Astrocyte (in vitro differentiated cells and primary cell): Measurements from ENCODE around the gene RAPGEF3. TPM values are rescaled to one million over a fixed set of nuclear protein-coding genes. Genes with fewer than 3 reads are reported as not detected.

ENCODE experiments used
- DNase-seq: peaks from one replicate; pipeline ENCODE4 v3.0.0-alpha.2; 2010; ENCODE audit warnings: low read depth
- FAIRE-seq: peaks from 2 replicates; lab custom pipeline; 2011; peaks lifted over from hg19 to GRCh38; lab: Jason Lieb, UNC
- H2AFZ ChIP-seq: 2 replicates; pipeline ENCODE4 v1.6.0; 2012; ENCODE audit warnings: low read depth, low read length, inconsistent platforms
- H3K27ac ChIP-seq: 2 replicates; pipeline ENCODE4 v1.5.1; 2011; ENCODE audit warnings: low read depth, low read length, inconsistent platforms
- H3K27me3 ChIP-seq: 2 replicates; pipeline ENCODE4 v1.6.0; 2011; ENCODE audit warnings: low read length, inconsistent platforms; ENCODE audit not compliant: insufficient read depth
- H3K36me3 ChIP-seq: 2 replicates; pipeline ENCODE4 v1.5.1; 2011; ENCODE audit warnings: low read length, inconsistent platforms; ENCODE audit not compliant: insufficient read depth
- H3K4me1 ChIP-seq: 2 replicates; pipeline ENCODE4 v1.5.1; 2011; ENCODE audit warnings: low read length, inconsistent platforms; ENCODE audit not compliant: insufficient read depth
- H3K4me2 ChIP-seq: 2 replicates; pipeline ENCODE4 v1.6.0; 2012; ENCODE audit warnings: low read length, inconsistent platforms
- H3K4me3 ChIP-seq: 2 replicates; pipeline ENCODE4 v1.5.1; 2011; ENCODE audit warnings: low read depth, mild to moderate bottlenecking, low read length, inconsistent platforms; ENCODE audit not compliant: insufficient read depth
- H3K79me2 ChIP-seq: 2 replicates; pipeline ENCODE4 v1.6.0; 2012; ENCODE audit warnings: mild to moderate bottlenecking, low read length, inconsistent platforms; ENCODE audit not compliant: insufficient read depth
- H3K9ac ChIP-seq: 2 replicates; pipeline ENCODE4 v1.6.0; 2012; ENCODE audit warnings: mild to moderate bottlenecking, low read length, inconsistent platforms
- H3K9me3 ChIP-seq: 2 replicates; pipeline ENCODE4 v1.5.1; 2012; ENCODE audit warnings: low read depth, mild to moderate bottlenecking, low read length, inconsistent platforms; ENCODE audit not compliant: insufficient read depth
- H4K20me1 ChIP-seq: 2 replicates; pipeline ENCODE4 v1.6.0; 2012; ENCODE audit warnings: low read length, inconsistent platforms; ENCODE audit not compliant: insufficient read depth
- H3K27ac Mint-ChIP-seq: one replicate; pipeline ENCODE4 v1.8.0; 2021; ENCODE audit warnings: mild to moderate bottlenecking, mixed read lengths; ENCODE audit not compliant: unreplicated experiment
- H3K27me3 Mint-ChIP-seq: one replicate; pipeline ENCODE4 v1.8.0; 2021; ENCODE audit warnings: low read depth, mixed read lengths; ENCODE audit not compliant: unreplicated experiment
- H3K36me3 Mint-ChIP-seq: one replicate; pipeline ENCODE4 v1.8.0; 2021; ENCODE audit warnings: low read depth, mixed read lengths; ENCODE audit not compliant: unreplicated experiment
- H3K4me1 Mint-ChIP-seq: one replicate; pipeline ENCODE4 v1.8.0; 2021; ENCODE audit warnings: low read depth, mixed read lengths; ENCODE audit not compliant: unreplicated experiment
- H3K4me3 Mint-ChIP-seq: one replicate; pipeline ENCODE4 v1.8.0; 2021; ENCODE audit warnings: mild to moderate bottlenecking, moderate library complexity, mixed read lengths; ENCODE audit not compliant: unreplicated experiment
- H3K9me3 Mint-ChIP-seq: one replicate; pipeline ENCODE4 v1.8.0; 2021; ENCODE audit warnings: mild to moderate bottlenecking, mixed read lengths; ENCODE audit not compliant: unreplicated experiment
- EZH2 ChIP-seq: IDR thresholded peaks from 2 replicates; pipeline ENCODE4 v1.6.1; 2012; ENCODE audit warnings: mild to moderate bottlenecking, low read length, inconsistent platforms; ENCODE audit not compliant: insufficient read depth
- total RNA-seq: library from RNA; stranded (reverse); gene quantifications from 2 replicates; pipeline ENCODE4 v1.2.1, GENCODE V29; 2021
- TF ChIP-seq, protein P1 (sequence below): IDR thresholded peaks from 2 replicates; pipeline ENCODE4 v1.5.1; 2011; ENCODE audit warnings: low read depth, mild to moderate bottlenecking, inconsistent platforms, low read length, moderate library complexity; ENCODE audit not compliant: insufficient read depth

Gene RAPGEF3
- total RNA-seq, 1 donor from 2014 or later = 5.9 TPM

DNA sequence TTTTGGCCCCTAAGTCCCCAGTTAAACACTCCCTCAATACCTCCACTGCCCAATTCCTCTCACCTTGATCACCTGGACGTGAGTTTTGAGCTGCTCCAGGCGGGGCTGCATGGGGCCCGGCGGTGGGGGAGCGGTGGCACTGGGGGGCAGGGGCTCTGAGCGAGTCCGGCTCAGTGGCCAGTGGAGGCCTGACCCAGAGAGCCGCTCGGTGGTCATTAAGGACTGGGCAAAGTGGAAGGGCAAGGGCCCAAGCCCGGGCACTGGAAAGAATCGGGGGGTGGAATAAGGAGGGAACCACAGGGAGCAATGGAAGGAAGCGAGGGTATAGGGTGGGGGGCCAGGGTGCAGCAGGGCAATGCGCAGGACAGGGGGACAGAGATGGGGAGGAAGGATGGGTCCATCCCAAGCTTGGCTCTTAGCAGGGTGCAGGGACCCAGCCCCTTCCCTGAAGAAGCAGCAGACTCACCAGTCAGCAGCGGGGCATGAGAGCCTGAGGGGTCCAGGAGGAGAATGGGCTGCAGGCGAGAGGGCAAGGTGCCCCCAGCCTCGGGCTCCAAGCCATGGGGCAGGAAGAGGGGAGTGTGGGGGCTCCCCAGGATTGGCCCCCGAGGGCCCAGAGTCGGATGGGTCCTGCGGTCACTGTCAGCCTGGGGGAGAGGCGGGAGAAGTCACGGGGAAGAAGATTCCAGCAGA lies 36.6 kb upstream of the RAPGEF3 start:
- FAIRE-seq (no peak), DNase-seq (no peak)
- Mint-ChIP-seq H3K4me1 (no peaks in the 10 kb centered on the region), H3K36me3 (peaks cover 6% of the 10 kb centered on the region), H3K9me3 (no peaks in the 10 kb centered on the region), H3K4me3 (no peak overlapping the region), H3K27me3 (no peaks in the 10 kb centered on the region), H3K27ac (no peak overlapping the region)
- no peaks in the 10 kb centered on the region for H3K4me1 ChIP-seq
- no peak overlapping the region for H3K9ac ChIP-seq
- no peak overlapping the region for H3K4me3 ChIP-seq
- H3K27ac ChIP-seq = no peak overlapping the region
- TF ChIP-seq, protein P1, sequence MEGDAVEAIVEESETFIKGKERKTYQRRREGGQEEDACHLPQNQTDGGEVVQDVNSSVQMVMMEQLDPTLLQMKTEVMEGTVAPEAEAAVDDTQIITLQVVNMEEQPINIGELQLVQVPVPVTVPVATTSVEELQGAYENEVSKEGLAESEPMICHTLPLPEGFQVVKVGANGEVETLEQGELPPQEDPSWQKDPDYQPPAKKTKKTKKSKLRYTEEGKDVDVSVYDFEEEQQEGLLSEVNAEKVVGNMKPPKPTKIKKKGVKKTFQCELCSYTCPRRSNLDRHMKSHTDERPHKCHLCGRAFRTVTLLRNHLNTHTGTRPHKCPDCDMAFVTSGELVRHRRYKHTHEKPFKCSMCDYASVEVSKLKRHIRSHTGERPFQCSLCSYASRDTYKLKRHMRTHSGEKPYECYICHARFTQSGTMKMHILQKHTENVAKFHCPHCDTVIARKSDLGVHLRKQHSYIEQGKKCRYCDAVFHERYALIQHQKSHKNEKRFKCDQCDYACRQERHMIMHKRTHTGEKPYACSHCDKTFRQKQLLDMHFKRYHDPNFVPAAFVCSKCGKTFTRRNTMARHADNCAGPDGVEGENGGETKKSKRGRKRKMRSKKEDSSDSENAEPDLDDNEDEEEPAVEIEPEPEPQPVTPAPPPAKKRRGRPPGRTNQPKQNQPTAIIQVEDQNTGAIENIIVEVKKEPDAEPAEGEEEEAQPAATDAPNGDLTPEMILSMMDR = no peak
- TF ChIP-seq EZH2 = no peak
- H3K36me3 ChIP-seq = peaks cover 23% of the 10 kb centered on the region
- no peaks in the 10 kb centered on the region for H3K9me3 ChIP-seq
- no peak overlapping the region for H2AFZ ChIP-seq
- H3K79me2 ChIP-seq = peaks cover 20% of the 10 kb centered on the region
- no peaks in the 10 kb centered on the region for H3K27me3 ChIP-seq
- peaks cover 52% of the 10 kb centered on the region for H4K20me1 ChIP-seq
- H3K4me2 ChIP-seq = no peak overlapping the region

DNA sequence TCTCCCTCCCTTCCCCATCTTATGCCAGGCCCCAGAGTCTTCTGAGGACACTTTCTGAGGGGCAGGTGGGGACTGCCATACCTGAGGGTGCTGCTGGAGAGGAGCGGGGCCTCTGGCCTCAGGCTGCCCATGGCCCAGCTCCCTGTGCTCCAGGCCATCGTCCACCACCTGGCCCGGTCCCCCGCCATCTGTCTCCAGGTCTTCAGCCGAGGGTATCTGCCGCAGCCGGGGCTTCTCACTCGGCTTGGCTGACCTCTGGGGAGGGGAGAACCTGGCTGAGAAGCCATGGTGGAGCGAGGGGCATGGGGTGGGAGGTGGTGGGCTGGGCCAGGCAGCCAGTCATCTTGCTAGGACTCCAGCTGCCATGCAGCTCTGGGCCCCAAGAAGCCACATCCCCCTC lies 36.0 kb upstream of the RAPGEF3 start:
- Histone ChIP-seq H3K4me3 (no peak overlapping the region), H3K27ac (no peak overlapping the region), H4K20me1 (peaks cover 52% of the 10 kb centered on the region), H3K36me3 (peaks cover 23% of the 10 kb centered on the region), H3K9me3 (no peaks in the 10 kb centered on the region), H3K79me2 (peaks cover 14% of the 10 kb centered on the region), H3K9ac (no peak overlapping the region), H3K27me3 (no peaks in the 10 kb centered on the region), H3K4me1 (no peaks in the 10 kb centered on the region), H2AFZ (no peak overlapping the region), H3K4me2 (no peak overlapping the region)
- DNase-seq (no peak), FAIRE-seq (no peak)
- no peak for TF ChIP-seq EZH2
- TF ChIP-seq, protein P1 = no peak
- H3K4me1 Mint-ChIP-seq = no peaks in the 10 kb centered on the region
- no peak overlapping the region for H3K27ac Mint-ChIP-seq
- no peak overlapping the region for H3K4me3 Mint-ChIP-seq
- peaks cover 6% of the 10 kb centered on the region for H3K36me3 Mint-ChIP-seq
- H3K9me3 Mint-ChIP-seq = no peaks in the 10 kb centered on the region
- no peaks in the 10 kb centered on the region for H3K27me3 Mint-ChIP-seq

DNA sequence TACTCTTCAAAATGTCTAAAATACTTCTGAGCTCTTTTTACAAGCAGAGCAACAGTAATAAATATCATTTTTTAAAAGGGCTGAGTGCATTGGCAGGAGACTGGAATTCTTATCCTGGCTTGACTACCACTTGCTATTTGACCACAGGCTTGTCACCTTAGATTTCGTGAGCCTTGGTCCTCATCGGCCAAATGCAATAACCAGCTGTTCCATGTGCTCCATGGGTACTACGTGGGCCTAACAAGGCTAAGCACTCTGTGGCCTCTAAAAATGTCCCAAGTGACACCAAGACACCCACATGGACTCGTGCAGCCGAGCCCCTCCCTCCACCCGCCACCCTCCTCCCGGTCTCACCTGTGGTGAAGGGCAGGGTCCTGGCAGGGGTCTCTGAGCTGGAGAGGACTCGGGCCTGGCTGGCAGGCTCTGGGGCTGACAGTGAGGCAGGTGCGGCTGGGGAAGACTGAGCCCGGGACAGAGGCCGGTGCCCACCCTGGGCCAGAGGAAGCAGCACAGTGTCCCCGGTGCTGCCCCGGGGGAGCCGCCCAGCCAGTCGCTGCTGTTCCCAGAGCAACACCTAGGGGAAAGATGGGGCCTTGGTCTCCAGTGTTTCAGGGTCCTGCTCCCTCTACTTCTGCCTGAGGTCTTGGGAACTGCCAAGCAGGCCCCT lies 34.5 kb upstream of the RAPGEF3 start:
- H3K9me3 ChIP-seq = no peaks in the 10 kb centered on the region
- no peaks in the 10 kb centered on the region for H3K4me1 ChIP-seq
- Mint-ChIP-seq H3K9me3 (no peaks in the 10 kb centered on the region), H3K4me3 (no peak overlapping the region), H3K36me3 (peaks cover 13% of the 10 kb centered on the region), H3K27ac (no peak overlapping the region), H3K27me3 (no peaks in the 10 kb centered on the region), H3K4me1 (no peaks in the 10 kb centered on the region)
- no peak for DNase-seq
- no peak for FAIRE-seq
- no peak overlapping the region for H3K9ac ChIP-seq
- no peak overlapping the region for H2AFZ ChIP-seq
- H3K27ac ChIP-seq = no peak overlapping the region
- no peak overlapping the region for H3K4me3 ChIP-seq
- no peak overlapping the region for H3K4me2 ChIP-seq
- peaks cover 35% of the 10 kb centered on the region for H3K36me3 ChIP-seq
- no peaks in the 10 kb centered on the region for H3K27me3 ChIP-seq
- H3K79me2 ChIP-seq = no peaks in the 10 kb centered on the region
- peaks cover 41% of the 10 kb centered on the region for H4K20me1 ChIP-seq
- TF ChIP-seq, protein P1 = no peak
- TF ChIP-seq EZH2 = no peak
